ENCODE results near the gene COX6B2. TPM values are rescaled to one million over a fixed set of nuclear protein-coding genes. Genes with fewer than 3 reads are reported as not detected.

The COX6B2 gene
- total RNA-seq, 1 experiment from 2014 or later = 0.92 TPM

DNA sequence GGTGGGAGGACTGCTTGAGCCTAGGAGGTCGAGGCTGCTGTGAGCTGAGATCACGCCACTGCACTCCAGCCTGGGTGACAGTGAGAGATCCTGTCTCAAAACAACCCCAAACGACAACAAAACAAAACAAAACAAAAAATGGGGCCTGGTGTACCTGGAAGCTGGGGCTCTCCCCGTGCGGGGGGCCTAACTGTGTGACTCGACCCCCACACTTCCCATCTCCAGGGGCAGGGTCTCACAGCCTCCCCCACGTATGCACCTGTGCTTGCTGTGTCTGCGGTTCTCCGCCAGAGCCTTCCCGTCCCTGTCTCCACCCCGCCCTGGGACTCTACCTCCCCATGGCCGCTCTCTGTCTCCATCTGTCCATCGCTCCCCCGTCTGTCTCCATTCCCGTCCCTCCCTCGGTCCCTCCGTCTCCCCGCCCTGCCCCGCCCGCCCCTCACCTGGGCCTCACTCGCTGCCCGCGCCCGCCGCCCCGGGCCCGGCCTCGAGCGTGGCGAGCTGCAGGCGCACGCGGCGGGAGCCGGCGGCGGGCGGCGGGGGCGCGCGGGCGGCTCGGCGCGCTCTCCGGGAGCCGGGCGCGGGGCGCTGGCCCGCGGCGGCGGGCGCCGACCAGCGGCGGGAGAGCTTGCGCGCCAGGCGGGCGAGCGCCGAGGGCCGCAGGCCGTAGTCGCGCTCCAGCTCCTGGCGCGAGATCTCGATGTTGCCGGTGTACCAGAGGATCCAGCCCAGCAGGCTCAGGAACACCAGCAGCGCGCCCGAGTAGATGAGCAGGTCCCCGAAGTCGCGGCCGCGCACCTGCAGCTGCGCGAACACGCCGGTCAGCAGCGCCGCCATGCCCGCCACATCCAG lies 29.0 kb upstream of the COX6B2 start:
- peak; percentile 83 for DNase-seq (ENCODE audit: low spot score)

DNA sequence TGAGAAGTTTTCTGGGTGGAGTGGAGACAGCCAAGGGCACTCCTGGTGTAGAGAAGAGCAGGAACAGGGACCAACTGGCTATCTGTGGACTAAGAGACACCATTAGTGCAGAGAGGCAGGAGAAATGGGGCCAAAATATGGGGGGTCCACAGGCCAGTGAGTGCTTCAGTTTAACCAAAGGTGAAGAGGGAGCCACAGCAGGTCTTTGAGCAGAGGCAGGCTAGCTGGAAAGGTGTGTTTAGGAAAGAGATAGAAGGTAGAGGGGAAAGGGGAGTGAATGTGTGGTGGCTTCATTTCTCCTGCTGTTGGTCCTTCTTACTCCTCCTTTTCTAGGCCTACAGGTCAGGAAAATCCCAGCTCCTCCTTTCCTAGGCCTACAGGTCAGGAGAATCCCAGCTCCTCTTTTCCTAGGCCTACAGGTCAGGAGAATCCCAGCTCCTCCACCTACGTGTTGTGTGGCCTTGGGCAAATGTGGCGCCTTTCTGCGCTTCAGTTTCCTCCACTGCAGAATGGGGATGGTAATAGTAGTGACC lies 28.1 kb upstream of the COX6B2 start:
- DNase-seq (ENCODE audit: low spot score) = no peak

DNA sequence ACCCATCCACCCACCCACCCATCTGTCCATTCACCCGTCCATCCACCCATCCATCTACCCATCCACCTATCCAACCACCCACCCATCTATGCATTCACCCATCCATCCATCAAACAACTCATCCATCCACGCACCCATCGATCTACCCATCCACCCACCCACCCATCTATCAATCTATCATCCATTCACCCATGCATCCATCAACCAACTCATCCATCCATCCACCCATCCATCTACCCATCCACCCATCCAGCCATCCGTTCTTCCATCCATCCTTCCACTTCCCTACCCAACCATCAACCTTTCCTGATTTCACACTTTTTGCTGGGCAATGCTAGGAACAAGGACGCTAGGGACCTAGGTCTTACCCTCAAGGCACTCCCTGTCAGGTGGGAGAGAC lies 27.5 kb upstream of the COX6B2 start:
- DNase-seq (ENCODE audit: low spot score) = no peak

DNA sequence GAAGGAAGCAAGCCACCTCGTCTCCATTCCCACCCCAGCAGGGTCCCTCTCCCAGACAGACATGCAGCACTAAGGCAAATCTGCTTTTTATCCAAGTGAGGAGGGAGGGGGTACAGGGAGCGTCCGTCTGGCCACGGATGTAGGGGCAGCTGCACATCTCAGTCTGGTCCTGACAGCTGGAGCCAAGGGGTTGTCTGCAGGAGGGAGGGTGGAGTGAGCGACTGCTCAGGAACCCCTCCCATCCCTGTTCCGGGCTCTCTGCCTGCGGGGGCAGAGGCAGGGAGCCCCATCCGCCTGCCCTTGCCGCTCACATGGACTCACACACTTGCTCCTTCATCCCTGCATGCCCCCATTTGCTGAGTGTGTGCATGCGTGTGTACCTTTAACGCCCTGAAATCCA lies 24.7 kb upstream of the COX6B2 start:
- no peak for DNase-seq (ENCODE audit: low spot score)

DNA sequence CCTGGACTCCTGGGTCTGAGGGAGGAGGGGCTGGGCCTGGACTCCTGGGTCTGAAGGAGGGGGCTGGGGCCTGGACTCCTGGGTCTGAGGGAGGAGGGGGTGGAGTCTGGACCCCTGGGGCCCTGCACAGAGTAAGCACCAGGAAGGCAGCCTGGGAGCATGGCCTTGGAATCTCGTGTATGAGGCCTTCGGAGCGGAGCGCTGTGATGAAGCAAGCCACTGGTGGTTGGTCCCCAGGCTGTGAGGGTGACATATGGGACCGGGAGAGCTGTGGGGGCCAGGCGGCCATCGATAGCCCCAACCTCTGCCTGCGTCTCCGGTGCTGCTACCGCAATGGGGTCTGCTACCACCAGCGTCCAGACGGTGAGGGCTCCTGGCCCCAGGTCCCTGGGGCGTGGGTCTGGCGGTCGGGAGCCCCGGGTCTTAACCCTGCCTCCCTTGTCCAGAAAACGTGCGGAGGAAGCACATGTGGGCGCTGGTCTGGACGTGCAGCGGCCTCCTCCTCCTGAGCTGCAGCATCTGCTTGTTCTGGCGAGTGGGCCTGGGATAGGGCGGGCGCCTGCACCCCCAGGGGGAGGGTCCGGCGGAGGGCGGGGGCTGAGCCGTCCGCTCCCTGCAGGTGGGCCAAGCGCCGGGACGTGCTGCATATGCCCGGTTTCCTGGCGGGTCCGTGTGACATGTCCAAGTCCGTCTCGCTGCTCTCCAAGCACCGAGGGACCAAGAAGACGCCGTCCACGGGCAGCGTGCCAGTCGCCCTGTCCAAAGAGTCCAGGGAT lies 23.0 kb upstream of the COX6B2 start:
- no peak for DNase-seq (ENCODE audit: low spot score)

DNA sequence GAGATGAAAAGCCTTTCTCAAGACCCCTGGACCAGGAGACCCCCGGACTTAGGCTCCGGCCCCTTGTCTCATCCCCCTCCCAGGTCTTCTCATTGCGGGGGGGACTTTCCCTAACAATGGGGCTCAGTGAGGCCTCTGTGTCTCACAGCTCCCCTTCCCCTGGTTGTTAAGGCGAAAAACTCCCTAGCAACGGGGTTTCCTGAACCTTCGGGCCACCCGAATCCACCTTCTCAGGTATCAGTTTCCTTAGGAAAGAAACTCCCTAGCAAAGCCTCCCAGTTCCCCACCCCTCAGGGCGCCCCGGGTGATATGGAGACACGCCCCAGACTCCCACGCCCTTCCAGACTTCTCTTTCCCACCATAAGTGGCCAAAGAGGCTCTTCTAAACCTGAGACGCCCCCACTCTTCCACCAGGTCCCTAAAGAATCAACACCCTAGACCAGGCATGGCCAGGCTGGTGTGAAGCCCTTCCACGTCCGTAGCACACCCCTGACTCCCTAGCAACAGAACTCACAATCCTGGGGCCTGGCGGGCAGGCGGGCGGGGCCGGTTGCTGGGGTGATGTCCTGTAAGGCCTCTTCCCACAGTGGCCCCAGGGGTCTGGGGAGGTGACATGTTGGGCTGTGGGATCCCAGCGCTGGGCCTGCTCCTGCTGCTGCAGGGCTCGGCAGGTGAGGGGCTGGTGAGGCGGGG lies 21.9 kb upstream of the COX6B2 start, which contains the start of gene TMEM190:
TSS of gene TMEM190 (plus strand) at position 586 of the 693 bp plus-strand sequence. CDS start at position 614, 28 bp downstream.
- peak; percentile 50 for DNase-seq (ENCODE audit: low spot score)

DNA sequence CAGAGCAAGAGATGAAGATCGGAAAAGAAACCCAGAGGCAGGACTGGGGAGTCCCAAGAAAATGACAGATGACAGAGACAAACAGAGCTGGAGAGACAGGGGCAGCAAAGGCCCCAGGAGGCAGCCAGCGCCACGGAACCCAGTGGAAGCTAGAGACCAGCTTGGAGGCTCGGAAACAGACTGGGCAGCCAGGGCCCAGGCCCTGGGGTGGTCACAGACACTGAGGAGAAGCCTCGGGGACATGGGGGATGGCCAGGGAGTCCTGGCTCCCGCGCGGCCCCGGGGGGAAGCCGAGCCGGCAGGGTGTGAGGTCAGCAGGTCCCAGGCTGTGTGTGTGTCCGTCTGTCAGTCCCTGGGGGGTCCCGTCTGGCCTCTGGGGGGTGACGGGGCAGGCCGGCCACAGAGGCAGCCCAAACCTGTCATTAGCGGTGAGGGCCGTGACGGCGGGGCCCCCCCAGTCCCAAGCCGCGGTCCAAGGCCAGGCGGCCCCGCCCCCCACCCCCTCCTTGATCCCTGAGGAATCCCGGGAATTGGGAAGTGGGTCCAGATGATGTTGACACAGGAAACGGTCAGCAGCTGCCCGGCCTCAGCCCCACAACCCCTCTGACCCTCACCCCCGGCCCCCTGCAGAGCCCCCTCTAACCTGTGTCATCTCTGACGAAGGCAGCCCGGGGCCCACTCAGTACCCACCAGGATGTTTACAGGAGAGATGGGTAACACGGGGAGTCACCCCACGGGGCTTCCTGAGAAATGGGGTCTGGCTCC lies 19.7 kb upstream of the COX6B2 start:
- DNase-seq (ENCODE audit: low spot score) = peak; percentile 60

DNA sequence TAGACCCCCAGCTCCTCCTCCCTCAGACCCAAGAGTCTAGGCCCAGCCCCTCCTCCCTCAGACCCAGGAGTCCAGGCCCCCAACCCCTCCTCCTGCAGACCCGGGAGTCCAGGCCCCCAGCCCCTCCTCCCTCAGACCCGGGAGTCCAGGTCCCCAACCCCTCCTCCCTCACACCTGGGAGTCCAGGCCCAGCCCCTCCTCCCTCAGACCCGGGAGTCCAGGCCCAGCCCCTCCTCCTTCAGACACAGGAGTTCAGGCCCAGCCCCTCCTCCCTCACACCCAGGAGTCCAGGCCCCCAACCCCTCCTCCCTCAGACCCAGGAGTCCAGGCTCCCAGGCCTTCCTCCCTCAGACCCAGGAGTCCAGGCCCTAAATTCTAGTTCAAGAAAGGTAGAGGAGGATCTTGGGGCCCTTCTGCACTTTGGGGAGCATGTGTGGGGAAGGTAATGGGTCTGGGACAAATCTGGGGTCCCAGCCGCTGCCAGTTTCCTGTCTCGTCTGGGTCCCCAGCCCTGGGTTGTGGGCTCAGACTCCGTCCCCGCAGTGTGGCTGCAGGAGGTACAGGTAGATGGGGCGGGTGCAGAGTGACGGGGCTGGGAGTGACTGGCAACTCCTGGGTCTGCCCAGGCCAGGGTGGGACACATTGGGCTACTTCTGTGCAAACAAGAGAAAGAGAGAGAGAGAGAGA lies 18.9 kb upstream of the COX6B2 start:
- DNase-seq (ENCODE audit: low spot score) = no peak

DNA sequence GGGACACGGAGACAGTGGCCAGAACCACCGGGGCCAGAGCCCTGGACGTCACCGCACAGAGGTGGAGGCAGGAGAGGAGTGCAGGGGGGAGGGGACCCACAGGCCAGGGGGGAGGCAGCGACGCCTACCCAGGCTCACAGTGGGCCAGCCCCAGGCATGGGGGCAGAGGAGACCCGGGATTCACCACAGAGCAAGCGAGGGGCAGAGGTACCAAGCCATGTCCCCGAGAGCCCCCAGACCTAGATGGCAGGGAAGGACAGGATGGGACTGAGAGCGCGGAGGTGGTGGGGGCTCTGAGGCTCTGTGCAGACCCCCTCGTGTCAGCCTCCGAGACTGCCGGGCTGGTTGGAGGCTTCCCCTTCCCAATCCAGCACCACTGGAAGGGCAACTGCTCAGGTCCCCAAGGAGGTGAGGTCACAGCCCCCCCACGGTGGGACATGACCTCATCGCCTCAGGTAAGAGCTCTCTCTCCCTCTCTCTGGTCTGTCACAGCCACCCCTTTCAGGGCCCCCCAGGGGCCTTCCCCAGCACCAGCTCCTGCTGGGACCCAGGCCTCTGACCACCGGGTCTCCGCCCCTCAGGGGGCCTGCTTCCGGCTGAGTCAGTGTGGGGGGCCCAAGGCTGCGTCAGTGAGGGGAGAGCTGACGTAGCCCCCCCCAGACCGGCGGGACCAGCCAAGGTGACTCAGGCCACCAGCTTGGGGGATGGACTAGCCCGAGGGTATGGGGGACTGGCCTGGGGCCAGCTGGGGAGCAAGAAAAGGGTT lies 18.0 kb upstream of the COX6B2 start:
- DNase-seq (ENCODE audit: low spot score) = no peak

DNA sequence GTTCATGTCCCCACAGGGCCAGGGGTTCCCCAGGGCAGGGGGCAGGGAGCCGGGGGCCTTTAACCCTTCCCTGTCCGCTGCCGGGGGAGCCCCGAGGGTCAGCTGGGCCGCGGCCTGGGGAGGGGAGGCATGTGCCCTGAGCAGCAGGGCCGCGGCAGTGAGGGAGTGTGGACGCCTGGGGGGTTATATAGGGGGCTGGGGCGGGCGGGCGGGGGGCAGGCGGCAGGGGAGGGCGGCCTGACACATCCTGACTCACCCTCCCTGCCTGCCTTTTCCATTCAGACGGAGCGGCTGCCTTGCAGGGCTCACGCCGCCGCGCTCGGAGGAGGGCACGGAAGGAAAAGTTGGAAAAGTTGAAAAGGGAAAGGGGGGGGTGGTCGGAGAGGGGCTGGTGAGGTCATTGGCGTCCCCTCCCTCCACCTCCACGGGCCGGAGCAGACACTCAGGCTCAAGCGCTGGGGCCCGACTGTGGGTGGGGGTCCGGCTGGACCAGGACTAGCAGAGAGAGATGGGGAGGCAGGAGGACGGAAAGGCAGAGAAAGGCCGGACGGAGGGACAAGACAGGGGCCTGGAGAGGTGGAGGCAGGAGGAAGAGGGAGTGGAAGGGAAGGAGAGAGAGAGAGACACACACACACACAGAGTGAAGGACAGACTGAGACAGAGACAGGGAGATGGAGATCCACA lies 15.9 kb upstream of the COX6B2 start, which contains the start of gene IL11:
TSS of gene IL11 (minus strand) at position 159 of the 684 bp plus-strand sequence. CDS start at position 6, 153 bp downstream.
- DNase-seq (ENCODE audit: low spot score) = no peak

DNA sequence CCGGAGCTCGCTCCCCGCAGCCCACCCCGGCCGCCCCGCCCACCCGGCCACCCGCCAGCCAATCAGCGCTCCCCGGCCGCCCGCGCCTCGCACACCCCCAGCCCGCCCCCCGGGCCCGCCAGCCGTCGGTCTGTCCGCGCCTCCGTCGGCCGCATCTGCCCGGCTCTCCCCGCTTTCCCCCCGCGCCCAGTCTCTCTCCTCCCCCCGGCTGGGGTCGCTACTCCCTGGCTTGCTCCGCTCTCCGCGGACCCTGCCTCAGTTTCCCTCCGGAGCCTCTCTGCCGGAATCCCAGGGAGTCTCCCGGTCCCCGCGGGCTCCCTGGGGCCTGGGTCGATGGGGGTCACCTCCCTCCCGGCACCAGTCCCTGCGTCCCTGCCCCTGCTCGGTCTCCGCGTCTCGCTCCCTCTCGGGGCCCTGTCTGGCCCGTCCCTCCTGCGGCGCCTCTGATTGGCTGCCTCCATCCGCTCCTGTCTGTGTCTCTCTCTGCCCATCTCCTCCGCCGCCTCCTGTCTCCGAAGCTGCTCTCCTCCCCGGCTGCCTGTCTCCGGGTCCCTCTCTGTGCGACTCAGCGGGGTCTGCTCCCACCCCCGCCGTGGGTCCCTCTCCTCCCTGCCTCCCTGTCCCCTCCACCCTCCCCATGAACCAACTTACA lies 15.3 kb upstream of the COX6B2 start:
- DNase-seq (ENCODE audit: low spot score) = no peak

DNA sequence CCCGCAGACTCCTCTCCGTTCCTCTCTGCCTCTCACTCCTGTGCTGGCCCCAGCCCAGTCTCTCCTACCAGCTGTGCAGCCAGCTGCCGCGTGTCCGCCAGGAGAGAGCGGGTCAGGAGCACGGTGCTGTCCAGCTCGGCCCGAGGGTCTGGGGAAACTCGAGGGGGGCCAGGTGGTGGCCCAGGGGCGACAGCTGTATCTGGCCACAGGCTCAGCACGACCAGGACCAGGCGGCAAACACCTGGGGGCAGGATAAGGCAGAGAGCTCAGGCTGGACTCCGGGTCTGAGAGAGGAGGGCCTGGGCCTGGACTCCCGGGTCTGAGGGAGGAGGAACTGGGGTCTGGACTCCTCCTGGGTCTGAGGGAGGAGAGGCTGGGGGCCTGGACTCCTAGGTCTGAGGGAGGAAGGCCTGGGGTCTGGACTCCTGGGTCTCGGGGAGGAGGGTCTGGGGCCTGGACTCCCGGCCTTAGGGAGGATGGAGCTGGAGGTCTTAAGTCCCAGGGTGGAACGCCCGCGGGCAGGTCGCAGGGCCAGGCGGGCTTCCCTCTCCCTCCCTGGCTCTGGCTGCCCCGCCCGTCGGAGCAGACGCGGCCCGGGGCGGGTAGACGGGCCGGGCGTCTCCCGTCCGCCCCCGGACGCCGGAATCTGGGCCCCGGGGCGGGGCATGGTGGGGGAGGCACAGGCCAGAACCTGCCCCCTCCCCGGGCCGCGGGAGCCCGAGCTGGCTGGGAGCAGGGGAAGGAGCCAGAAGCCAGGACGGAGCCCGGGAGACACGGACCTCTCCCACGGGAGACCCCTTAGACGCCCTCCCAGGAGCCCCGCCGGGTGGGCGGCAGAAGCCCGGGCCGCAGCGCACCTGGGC lies 14.4 kb upstream of the COX6B2 start:
- DNase-seq (ENCODE audit: low spot score) = no peak

DNA sequence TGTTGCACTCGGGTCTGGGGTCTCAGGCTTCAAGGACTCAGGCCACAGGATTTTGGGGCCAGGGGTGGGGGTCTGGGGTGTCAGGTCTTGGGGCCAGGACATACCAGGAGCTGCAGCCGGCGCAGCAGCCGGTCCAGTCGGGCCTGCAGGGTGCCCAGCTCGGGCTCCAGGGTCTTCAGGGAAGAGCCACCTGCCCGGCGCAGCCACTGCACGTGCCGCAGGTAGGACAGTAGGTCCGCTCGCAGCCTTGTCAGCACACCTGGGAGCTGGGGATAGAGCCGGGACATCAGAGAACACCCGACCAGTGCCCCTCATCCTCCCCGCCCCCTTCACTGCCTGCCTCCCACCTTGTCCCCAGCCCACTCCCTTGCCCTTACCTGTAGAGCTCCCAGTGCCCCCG lies 13.6 kb upstream of the COX6B2 start:
- DNase-seq (ENCODE audit: low spot score) = no peak

DNA sequence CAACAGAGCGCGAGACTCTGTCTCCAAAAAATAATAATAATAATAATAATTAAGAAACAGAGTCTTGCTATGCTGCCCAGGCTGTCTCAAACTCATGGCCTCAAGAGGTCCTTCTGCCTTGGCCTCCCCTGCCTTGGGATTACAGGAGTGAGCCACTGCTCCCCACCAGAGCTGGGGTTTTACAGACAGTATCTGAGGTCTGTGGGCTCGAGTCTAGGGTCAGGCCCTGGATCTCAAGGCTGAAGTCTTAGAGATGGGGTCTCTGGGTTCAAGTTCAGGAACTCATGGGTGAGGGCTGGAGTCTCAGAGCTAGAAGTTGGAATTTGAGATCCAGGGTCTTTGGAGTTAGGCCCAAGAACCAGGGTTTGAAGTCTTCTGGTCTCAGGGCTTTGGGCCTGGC lies 12.3 kb upstream of the COX6B2 start:
- DNase-seq (ENCODE audit: low spot score) = no peak

DNA sequence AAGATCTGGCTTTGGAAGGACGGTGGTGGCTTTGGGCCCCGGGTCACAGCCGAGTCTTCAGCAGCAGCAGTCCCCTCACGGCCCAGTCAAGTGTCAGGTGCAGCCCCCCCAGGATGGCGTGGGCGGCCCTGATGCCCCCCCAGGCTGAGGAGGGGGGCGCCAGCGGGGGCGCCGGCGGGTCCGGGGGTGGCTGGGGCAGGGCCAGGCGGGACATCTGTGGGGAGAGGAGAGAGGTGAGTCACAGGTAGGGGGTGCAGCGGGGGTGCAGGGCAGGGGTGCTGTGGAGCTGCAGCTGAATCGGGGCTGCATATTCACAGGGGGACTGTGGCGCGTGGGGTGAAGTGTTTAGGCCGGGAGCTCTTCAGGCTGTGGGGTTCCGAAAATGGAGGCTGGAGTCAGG lies 11.4 kb upstream of the COX6B2 start:
- no peak for DNase-seq (ENCODE audit: low spot score)

DNA sequence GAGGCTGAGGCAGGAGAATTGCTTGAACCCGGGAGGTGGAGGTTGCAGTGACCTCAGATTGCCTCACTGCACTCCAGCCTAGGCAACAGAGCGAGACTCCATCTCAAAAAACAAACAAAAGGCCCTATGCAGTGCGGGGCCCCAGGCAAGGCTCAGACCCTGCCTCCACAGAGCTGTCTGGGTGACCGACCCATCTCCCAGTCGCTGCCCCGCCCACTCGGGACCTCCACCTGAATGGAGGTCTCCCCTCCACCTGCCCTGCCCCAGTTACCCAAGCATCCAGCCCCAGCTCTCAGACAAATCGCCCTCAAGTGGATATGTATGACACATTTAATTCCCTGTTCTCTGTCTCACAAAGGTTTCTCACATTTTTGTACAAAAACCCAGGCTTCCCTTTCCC lies 10.7 kb upstream of the COX6B2 start:
- DNase-seq (ENCODE audit: low spot score) = no peak

DNA sequence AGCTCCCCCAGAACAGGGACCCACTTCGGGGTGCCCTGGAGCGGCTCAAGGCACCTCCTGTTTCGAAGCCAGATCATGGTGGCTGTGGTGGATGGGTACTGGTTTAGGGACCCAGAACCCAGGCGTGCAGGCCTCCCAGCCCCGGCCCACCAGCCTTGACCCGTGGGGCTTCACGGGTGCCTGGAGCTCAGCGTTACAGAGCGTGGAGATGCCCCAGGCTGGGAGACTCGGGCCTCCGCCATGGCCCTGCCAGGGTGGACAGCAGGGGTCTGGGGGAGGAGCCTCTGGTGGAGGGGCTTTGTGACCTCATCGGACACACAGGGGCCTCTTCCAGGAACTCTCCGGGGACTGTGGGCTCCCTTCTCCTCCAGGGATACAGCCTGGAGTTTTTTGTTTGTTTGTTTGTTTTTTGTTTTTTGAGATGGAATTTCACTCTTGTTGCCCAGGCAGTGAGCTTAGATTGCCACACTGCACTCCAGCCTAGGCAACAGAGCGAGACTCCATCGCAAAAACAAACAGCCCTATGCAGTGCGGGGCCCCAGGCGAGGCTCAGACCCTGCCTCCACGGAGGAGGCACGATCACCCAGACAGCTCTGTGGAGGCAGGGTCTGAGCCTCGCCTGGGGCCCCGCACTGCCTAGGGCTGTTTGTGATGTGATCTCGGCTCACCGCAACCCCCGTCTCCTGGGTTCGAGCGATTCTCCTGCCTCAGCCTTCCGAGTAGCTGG lies 8.6 kb upstream of the COX6B2 start, which contains the start of gene GARIN5B:
TSS of gene GARIN5B (minus strand) at position 271 of the 727 bp plus-strand sequence. CDS start at position 77, 194 bp downstream.
- no peak for DNase-seq (ENCODE audit: low spot score)

Measured in HT-29 (cell line).